Stimulated activated CD8-positive, alpha-beta memory T cell treated with anti-CD3 and anti-CD28 coated beads, Interleukin-4, amount 100 ng/mL, for 48 hours (primary cell): ENCODE results near the gene GBP2.
"Not testable (repeated sequence)": the region's sequence is repeated elsewhere in the genome, so short reads cannot be mapped to it uniquely, and the experiment has no call there.

Experiments
- DNase-seq: peaks from one replicate; pipeline ENCODE4 v3.0.0-alpha.2; 2020

Gene GBP2

DNA sequence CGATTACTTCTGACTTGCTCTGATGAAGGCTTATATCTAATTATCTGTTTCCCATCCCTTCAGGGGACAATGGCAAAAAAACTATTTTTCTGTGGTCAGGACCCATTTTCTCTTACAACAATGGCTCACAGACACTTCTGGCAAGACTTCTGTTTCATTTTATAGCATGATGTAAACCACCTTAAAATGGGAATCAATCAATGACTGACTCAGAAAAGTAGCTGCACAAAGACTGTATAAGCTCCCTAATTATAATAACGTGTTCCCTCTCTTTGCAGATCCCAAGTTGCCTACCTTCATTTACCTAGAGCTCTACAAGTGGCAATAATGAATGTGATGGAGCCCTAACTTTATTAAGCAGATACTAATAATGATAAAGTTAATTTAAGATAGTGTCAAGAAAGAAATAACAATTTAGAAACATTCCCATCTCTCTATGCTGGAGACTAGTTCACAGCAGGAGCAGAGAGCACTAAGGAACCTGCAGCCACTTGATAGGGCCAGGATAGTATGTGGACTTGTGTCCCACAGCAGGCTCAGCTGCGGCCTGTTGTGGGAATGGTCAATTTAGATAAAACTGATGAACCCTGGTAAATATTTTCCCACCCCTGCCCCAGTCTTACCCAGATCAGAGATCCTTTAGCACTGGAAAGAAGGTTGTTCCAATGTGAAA is 538 bp downstream of the GBP2 start:
- DNase-seq = no peak

DNA sequence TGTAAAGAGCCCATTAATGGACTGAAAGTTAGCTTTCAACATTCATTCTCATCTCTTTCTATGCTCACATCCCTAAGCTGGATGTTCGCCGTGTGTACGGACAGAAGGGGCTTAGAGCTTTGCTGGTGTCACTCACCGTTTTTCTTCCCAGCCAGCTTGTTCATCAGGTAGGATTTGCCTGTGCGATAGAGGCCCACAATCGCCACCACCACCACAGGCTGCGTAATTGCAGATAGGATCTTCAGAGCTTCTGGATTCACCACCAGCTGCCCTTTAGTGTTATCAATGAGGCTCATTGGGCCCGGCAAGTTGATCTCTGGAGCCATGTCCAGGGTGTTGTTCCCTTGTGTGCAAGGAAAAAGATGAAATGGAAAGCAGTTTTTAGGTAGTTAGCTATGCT is 4.3 kb downstream of the GBP2 start:
- DNase-seq = no peak

DNA sequence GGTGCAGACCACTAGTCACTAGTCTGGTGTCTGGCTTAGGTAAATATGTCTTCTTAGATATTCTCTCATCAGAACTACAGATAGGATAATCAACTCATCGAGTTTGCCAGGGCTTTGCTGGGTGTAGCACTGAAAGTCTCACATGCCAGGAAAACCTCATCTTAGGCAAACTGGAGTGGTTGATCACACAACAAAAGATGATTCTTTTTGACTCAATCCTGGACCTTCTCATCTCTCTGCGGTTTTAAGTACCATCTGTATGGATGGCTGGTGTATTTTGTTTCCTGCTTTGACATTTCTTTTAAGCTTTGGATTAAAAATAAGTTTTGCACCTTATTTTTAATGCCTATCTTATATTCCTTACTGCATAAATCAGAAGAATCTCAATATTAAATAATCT is 11.3 kb downstream of the GBP2 start:
- DNase-seq = no peak

DNA sequence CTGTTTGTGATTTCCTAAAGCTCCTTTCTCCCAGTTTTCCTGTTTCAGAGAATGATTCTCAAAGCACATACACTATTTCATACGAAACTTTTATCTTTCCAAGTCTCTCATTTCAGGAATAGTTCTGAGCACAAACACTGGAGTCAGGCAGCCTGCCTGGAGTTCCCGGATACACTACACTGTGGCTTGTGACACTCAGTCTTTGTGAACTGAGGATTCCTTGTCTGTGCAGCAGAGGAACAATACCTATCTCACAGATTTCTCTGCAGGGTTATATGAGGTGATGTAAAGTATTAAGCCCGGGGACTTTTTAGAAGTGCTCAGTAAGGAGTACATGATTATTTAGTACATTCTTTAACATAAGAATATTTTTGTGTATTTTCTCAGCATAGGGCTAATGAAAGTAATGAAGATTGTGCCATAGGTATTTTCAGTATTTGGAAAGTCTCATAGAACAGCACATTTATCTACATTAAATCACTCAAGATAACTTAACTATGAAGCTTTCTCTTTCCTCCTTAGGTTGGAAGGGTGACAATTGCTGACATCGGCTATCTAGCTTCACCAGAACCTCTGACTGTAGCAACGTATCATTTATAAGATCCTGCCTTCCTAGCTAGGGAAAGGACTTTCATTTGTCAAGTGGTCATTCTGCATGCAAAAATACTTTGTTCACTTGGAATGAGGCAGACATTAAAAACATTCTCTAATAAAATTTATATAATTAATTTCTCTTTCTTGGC is 12.9 kb downstream of the GBP2 start:
- DNase-seq = no peak

DNA sequence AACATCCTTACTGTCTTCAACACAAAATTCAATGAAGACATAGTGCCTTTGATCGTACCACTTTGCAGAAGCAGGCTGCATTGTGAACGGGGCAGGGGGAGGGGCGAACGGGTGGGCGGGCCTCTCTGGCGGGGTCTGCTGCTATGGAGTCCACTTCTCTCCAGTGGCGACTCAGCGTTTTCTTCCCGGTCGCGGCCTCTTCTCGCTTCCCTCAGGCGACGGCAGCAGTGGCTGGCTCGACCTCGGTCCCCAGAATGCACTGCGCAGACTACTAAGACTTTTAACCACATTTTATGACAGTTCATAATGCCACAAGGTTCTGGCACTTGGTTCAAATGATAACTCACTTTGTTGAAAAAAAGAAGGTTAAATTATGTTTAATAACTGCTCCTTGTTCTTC is 21.2 kb downstream of the GBP2 start:
- no peak for DNase-seq

DNA sequence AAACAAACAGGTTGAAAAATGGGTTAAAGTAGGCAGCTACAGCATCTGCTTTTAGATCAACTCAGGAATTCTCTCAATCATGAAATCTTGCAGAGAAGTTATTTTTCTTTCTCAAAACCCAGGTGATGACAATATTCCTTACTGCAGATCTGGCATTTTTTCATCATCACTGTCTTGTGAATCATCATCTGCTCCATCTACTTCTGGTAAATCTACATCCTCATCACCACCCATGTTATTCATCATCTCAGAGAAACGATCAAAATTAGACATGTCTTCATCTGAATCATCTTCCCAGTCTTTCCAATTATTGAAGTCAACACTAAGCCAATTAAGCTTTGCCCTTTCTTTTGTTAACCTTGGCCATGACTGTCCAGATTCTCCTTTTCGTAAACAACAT is 21.8 kb downstream of the GBP2 start:
- DNase-seq = no peak

DNA sequence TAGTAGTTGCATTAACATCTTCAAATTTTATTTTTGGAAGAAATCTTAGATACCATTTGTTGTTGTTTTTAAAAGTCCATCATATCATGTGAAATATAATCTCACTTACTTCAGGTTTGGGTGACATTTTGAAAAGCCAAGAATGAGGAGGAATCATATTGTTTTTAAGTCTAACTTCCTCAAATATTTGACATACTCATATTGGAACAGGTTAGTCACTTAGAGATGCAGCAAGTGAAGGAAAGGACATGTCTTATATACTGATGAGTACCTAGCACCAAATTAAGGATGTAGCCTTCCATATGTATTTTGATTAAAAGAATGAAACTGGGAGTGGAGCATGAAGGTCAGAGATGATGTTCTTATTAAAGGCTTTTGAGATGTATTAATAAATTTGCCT is 23.9 kb downstream of the GBP2 start:
- no peak for DNase-seq

DNA sequence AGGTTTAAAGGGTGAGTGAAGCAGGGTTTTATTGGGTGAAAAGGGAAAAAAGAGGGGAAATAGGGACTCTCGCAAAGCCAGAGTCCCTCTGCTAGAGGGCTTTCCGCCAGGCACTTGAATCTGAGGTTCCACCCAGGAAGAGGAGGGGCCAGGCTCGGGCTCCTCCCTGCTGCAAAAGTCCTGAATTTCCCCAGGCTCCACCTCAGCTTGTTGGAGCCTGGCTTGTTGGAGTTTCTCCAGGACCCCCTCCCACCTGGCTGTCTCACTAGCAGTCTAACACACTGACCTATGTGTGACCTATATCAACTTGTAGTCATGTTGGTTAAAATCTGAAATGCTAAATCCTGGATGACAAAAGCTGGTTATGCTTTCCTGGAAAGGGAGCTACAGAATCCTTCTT is 25.5 kb downstream of the GBP2 start:
- DNase-seq = no peak

DNA sequence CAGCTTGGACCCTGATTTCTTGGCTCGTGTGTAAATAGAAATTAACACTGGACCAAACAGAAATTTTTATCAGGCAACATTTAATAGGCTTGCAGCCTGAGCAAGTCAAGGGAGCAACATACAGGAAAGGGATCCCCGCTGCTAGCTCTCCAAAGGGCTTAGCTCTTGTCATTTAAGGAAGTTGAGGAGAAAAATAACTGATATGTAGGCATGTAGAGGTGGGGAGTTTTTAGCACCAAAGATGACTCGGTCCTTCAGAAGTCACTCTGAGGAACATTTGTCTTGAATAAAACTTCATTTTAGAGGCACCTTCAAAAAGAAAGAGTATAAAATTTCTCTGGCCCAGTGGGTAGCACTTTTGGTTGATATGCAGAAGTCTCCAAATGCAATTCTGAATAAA is 27.1 kb downstream of the GBP2 start:
- no peak for DNase-seq

DNA sequence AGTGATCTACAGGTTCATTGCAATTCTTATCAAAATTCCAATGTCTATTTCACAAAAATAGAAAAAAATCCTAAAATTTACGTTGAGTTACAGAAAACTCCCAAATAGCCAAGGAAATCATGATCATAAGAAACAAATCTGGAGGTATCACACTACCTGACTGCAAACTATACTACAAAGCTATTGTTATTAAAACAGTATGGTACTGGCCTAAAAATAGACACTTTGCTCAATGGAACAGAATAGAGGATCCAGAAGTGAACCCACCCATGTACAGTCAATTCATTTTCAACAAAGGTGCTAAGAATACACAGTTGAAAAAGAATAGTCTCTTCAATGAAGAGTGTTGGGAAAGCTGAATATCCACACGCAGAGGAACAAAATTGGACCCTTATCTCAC is 30.2 kb downstream of the GBP2 start:
- DNase-seq = no peak

DNA sequence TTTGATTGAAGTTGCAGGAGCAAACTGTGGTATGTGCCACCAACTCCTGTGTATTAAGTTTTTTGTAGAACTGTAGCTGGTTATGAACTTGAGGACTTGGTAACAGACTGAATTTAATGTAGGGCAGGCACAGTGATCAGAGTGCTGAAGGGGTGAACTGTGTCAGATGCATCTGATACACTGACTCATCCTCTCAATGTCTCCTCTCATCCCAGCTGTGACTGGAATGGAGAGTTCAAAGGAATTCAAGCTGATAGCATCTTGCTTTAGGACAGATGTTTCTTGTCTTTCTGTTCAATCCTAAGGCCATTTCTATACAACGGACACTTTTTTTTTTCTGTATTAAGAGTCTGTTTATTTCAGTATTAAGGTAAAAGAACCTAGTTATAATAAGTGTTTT is 36.0 kb downstream of the GBP2 start:
- no peak for DNase-seq

DNA sequence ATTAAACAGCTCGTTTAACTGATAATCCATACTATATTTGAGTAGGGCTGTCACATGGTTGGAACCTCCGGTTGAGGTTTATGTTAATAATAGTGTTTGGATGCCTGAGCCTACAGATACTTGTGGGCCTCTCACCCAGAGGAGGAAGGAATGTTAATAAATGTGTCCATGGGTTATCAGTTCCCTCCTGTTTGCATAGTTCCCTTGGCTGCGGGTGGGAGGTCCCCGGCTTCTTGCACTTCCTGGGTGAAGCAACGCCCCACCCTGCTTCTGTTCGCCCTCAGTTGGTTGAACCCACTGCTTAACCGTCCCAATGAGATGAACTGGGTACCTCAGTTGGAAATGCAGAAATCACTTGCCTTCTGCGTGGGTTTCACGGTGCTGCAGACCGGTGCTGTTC is 37.3 kb downstream of the GBP2 start:
- DNase-seq = no peak

DNA sequence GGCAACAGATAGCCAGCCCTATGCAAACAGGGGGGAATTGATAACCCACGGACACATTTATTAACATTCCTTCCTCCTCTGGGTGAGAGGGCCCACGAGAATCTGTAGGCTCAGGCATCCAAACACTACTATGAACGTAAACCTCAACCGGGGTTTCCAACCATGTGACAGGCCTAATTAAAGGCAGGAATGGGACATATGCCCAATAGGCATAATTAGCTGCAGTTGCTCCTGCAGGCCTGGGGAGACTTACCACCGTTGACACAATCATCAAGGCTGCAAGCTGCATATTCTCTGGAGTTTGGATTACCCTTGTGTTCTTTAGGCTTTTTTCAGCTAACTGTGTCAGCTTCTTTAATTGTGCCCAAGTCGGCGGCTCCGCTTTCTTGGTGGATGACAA is 38.7 kb downstream of the GBP2 start:
- no peak for DNase-seq

DNA sequence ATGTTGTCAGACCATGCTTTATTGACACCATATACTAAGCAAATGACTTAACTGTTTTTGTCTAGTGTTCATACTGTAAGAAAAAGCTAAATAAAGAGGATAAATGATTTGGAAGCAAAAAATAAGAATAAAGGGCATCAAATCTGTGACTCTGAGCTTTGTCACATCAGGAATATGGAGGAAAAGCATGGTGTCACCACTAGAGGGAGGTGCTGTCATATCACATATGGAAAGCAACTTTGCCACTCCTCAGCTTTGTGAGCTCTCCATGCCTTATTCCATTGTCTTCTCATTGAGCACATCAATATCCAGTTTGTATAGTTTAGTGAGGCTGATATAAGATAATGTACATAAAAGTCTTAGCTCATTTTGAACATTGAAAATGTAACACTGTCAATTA is 40.1 kb downstream of the GBP2 start:
- DNase-seq = no peak

DNA sequence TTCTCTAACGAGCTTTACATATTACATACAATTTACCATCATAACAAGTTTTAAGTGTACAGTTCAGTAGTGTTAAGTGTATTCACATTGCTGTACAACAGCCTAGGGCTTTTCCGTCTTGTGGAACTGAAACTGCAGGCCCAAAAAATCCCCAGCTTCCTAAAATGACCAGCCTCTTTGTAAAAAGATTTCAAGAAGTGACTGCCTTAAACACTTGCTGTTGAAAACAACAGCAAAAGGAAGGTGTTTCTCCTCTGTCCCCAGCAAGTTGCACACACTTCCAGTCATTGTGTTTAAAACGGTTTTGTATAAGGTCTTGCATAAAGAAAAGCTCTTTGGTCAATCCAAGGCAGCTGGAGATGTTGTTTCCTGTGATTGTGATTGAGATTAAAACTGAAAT is 44.9 kb downstream of the GBP2 start:
- DNase-seq = no peak

DNA sequence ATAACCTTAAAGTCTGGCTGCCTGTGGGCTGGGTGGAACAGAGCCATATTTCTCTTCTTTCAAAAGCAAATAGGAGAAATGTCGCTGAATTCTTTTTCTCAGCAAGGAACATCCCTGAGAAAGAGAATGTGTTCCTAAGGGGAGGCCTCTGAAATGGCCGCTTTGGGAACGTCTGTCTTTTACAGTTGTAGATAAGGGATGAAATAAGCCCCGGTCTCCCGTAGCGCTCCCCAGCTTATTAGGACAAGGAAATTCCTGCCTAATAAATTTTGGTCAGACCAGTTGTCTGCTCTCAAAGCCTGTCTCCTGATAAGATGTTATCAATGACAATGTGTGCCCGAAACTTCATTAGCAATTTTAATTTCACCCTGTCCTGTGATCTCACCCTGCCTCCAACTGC is 45.8 kb downstream of the GBP2 start:
- not testable (repeated sequence) for DNase-seq

DNA sequence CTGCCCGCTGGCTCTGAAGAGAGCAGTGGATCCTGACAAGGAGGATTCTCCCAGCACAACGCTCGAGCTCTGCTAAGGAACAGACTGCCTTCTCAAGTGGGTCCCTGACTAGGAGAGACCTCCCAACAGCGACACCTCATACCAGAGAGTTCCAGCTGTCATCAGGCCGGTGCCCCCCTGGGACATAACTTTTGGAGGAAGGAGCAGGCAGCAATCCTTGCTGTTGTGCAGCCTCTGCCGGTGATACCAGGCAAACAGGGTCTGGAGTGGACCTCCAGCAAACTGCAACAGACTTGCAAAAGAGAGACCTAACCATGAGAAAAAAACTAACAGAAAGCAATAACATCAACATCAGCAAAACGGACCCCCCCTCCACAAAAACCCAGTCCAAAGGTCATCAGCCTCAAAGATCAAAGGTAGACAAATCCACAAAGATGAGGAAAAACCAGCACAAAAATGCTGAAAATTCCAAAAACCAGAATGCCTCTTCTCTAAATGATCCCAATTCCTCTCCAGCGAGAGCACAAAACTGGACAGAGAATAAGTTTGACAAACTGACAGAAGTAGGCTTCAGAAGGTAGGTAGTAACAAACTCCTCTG is 53.3 kb downstream of the GBP2 start:
- not testable (repeated sequence) for DNase-seq

DNA sequence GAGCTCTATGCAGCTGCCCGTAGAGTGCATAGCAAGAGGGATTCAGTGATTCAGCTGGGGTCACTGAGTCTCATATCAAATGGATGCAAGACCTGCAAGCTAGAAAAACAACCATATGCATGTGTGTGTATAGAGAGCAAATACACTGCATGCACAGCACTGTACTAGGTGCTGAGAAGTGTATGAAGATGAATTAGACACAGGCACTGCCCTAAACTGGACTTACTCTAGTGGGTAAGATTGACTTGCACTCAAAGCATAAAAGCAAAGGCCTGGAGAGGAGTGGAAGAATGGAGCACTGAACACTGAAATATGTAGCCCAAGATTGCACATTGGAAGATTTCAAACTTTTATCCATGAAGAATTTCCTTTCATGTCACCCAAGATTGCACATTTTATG is 55.4 kb downstream of the GBP2 start:
- no peak for DNase-seq

DNA sequence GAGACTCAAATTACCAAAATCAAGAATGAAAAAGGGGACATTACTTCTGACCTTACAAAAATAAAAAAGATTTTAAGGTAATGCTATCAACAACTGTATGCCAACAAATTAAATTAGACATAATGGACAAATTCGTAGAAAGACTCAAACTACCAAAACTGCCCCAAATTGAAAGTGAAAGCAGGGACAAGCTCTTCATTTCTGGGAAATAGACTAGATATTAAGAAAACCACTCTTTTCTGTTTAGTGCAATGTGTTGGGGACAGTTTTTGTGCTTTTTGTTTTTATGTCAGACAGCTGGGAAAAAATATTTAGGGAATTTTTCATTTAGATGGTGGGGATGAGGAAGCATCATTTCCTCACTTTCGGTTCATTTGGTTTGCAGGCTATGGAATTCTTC is 56.0 kb downstream of the GBP2 start:
- DNase-seq = no peak

DNA sequence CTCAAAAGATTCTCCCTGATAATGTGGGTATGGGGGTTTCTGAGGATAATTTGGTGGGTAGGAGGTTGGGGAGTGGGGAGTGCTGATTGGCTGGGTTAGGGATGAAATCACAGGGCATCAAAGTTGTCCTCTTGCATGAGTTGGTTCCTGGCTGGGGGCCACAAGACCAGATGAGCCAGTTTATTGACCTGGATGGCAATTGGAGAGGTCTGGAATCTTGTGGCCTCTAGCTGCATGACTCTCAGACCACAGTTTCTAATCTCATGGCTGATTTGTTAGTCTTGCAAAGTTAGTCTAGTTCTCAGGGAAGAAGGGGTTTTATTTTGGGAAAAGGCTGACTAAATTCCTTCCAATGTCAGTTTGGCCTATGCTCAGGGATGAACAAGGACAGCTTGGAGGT is 57.6 kb downstream of the GBP2 start:
- no peak for DNase-seq

DNA sequence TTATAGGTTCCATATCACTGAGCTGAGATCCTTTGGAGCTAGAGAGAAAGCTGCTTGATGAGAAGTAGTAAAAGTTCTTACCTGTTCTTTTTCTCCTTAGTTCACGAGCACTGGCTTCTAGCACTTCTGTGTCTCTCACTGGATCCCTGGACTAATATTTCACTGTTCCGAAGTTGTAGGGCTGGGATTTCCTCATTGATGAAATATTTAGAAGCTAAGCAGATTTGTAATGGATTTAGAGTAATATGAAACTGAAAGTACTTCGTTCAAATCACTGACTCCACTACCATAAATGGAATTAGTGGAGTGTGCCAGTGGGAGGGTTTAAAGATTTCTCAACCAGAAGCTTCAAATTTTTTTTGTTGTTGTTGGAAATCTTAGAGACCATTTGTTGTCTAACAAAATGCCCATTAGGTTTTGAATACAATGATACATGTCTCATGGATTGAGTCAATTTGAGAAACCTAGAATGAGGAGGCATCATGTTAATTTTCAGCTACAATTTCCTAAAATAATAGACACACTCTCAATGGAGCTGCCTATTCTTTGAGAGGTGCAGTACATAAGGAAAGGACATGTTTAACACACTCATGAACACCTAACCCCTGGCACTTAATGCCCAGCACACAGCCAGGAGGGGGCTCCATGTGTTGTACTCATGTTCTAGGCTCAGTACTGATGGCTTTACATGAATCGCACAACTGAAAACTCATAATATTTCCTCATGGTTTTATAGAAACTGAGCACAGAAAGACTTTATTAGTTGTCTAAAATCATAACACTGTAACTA is 60.6 kb downstream of the GBP2 start, which contains the start of gene GBP1:
GBP1 (minus strand) TSS at position 130 of the 790 bp plus-strand sequence. CDS start 1,974 bp downstream, outside the sequence.
- DNase-seq = no peak

DNA sequence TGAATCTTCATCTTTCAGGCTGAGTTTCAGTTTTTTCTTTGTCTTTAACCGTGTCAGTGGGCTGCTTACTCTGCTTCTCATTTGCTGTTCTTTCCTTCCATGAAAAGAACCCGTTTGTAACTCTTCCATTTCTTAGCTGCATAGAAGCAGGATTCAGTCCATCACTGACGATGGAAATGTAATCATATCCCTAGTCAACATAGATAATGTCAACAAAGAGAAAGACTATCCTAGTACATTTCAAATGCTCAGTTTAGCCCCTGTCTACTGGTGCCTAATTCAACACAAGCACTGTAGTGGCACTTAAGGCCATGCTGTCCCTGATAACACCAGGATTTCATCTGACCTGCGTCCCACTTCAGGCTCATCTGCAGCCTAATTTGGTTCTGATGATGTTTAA is 61.3 kb downstream of the GBP2 start:
- DNase-seq = no peak

DNA sequence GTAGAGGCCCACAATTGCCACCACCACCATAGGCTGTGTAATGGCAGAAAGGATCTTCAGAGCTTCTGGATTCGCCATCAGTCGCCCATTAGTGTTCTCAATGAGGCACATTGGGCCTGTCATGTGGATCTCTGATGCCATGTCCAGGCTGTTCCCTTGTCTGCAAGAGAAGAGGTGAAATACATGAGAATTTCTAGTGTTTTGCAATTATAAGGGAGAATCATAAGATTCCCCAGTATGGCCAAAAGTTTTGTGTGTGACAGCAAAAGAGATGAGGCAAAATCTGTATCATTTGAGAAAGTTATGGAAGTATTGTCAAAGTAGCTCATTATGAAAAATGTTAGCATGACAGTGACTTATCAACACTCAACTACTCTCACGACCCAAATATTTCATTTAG is 62.8 kb downstream of the GBP2 start:
- DNase-seq = no peak

DNA sequence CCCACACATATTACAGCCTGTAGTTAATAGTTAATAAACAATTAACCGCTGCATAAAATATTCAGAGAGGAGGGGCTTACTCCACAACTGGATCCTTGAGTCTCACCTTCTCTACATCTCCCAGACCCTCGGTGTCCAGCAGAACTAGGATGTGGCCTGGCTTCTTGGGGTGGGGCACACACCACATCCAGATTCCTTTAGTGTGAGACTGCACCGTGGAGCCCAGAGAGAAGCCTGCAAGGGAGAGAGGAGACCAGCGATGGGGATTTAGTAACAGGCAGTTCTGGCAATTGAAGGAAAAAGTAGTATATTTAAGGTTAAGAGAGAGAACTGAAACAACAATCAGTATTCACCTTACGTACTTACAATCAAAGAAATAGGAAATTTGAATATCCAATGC is 65.8 kb downstream of the GBP2 start:
- no peak for DNase-seq
